HepG2 (cell line): ENCODE data around the gene WNT9A. TPM values are rescaled to one million over a fixed set of nuclear protein-coding genes. Genes with fewer than 3 reads are reported as not detected.
A peak's percentile ranks its signal among the peaks of the same experiment; 100 is the strongest.

Source experiments
- ATAC-seq: fragments of 200-7000 bp; cut with Tn5 transposase; 3 replicates; pipeline ENCODE4 v1.9.1; 2020; ENCODE audit warnings: mild to moderate bottlenecking, moderate library complexity
- BruUV-seq: library from RNA; stranded (reverse); fragments of 400-500 nt; replicated peaks from 2 replicates; lab custom pipeline; 2021; lab: Mats Ljungman, UMichigan
- CTCF ChIA-PET: fragments of 300-600 bp; formaldehyde crosslinking; extraction: SDS; loops from one replicate; lab custom pipeline; 2021; ENCODE audit warnings: low total read pairs, inconsistent platforms, low intra/inter-chr PET ratio; lab: Yijun Ruan, JAX
- POLR2A ChIA-PET: fragments of 350-600 bp; sonication (Branson Sonifier 250); formaldehyde crosslinking; loops from one replicate; lab custom pipeline; 2020; ENCODE audit warnings: antibody characterized with exemption, inconsistent platforms; lab: Yijun Ruan, JAX
- DNase-seq: peaks from one replicate; pipeline ENCODE4 v3.0.0-alpha.2; 2015; ENCODE audit warnings: low spot score
- FAIRE-seq: peaks from 3 replicates; lab custom pipeline; 2011; peaks lifted over from hg19 to GRCh38; lab: Jason Lieb, UNC
- H2AFZ ChIP-seq: one replicate; pipeline ENCODE4 v1.6.1; 2011; ENCODE audit warnings: low read length, inconsistent platforms
- H3K27ac ChIP-seq: fragments of 300-600 bp; 3 replicates; pipeline ENCODE4 v1.8.0; 2011; ENCODE audit warnings: mixed run types, mild to moderate bottlenecking, mixed read lengths, low read length, inconsistent platforms; ENCODE audit not compliant: insufficient read depth; ENCODE audit errors: extremely low read length
- H3K27me3 ChIP-seq, 2 experiments: fragments of 200-600 bp in 1 of 2; 2 replicates in 1 of 2; 3 replicates in 1 of 2; pipeline versions ENCODE4 v1.6.0 to v1.8.0; 2011; ENCODE audit warnings: low read length in 2 of 2, mild to moderate bottlenecking in 2 of 2, moderate library complexity in 2 of 2, inconsistent platforms in 1 of 2; ENCODE audit not compliant: insufficient read depth in 2 of 2, control insufficient read depth in 1 of 2
- H3K36me3 ChIP-seq, 2 experiments: fragments of 200-600 bp in 1 of 2; replicated peaks in 1 of 2; 2 replicates in 1 of 2; 3 replicates in 1 of 2; pipeline versions ENCODE4 v1.5.1 to v1.8.0; 2011; ENCODE audit warnings: low read length in 2 of 2, inconsistent platforms in 1 of 2; ENCODE audit not compliant: insufficient read depth in 2 of 2, control insufficient read depth in 1 of 2
- H3K4me1 ChIP-seq: 2 replicates; pipeline ENCODE4 v1.5.1; 2012; ENCODE audit warnings: low read length, inconsistent platforms; ENCODE audit not compliant: insufficient read depth
- H3K4me2 ChIP-seq: 2 replicates; pipeline ENCODE4 v1.6.0; 2011; ENCODE audit warnings: low read depth, low read length, inconsistent platforms
- H3K4me3 ChIP-seq, 3 experiments: fragments of 200-600 bp in 1 of 3; sonication (generic), shearing (Covaris generic) in 1 of 3; replicated peaks in 1 of 3; 2 replicates each; pipeline ENCODE4 v1.5.1; 2011 to 2016; ENCODE audit warnings: low read length in 3 of 3, inconsistent platforms in 2 of 3, low read depth in 2 of 3, mild to moderate bottlenecking in 2 of 3, control low read depth in 1 of 3, mixed read lengths in 1 of 3; ENCODE audit not compliant: insufficient read depth in 1 of 3
- H3K79me2 ChIP-seq: one replicate; pipeline ENCODE4 v1.6.1; 2011; ENCODE audit warnings: low read length, inconsistent platforms; ENCODE audit not compliant: insufficient read depth
- H3K9ac ChIP-seq: 2 replicates; pipeline ENCODE4 v1.6.0; 2011; ENCODE audit warnings: mild to moderate bottlenecking, low read depth, low read length, inconsistent platforms; ENCODE audit not compliant: insufficient read depth
- H3K9me3 ChIP-seq: 2 replicates; pipeline ENCODE4 v1.5.1; 2012; ENCODE audit warnings: mild to moderate bottlenecking, low read length
- H4K20me1 ChIP-seq: 2 replicates; pipeline ENCODE4 v1.6.0; 2011; ENCODE audit warnings: inconsistent platforms, mild to moderate bottlenecking, low read length, moderate library complexity; ENCODE audit not compliant: insufficient read depth
- ATRX ChIP-seq: sonication (generic); formaldehyde crosslinking; IDR thresholded peaks from 2 replicates; pipeline ENCODE4 v1.4.0; 2020; ENCODE audit warnings: missing genetic modification reagents, borderline replicate concordance
- CREB1 ChIP-seq, 2 experiments: fragments of 450-650 bp in 1 of 2; IDR thresholded peaks; 2 replicates each; pipeline ENCODE4 v1.6.1; 2016 to 2017; ENCODE audit warnings: control low read depth in 1 of 2, mild to moderate bottlenecking in 1 of 2, missing compliant biosample characterization in 1 of 2, missing genetic modification characterization in 1 of 2
- FLYWCH1 ChIP-seq: sonication (generic); formaldehyde crosslinking; IDR thresholded peaks from 2 replicates; pipeline ENCODE4 v1.8.1; 2023; ENCODE audit warnings: mild to moderate bottlenecking, missing genetic modification reagents
- FOSL1 ChIP-seq: sonication (generic); formaldehyde crosslinking; IDR thresholded peaks from 2 replicates; pipeline ENCODE4 v1.9.0; 2021; ENCODE audit warnings: missing genetic modification reagents, borderline replicate concordance
- FOSL2 ChIP-seq: sonication (generic); formaldehyde crosslinking; IDR thresholded peaks from 2 replicates; pipeline ENCODE4 v1.4.0; 2020; ENCODE audit warnings: missing genetic modification reagents
- MAFK ChIP-seq, 2 experiments: IDR thresholded peaks in 1 of 2; conservative IDR thresholded peaks in 1 of 2; 2 replicates each; pipeline ENCODE4 v1.6.1; 2011; ENCODE audit warnings: improper control_type of control experiment in 2 of 2, low read length in 2 of 2
- NR2F1 ChIP-seq, 2 experiments: fragments of 450-650 bp in 1 of 2; formaldehyde crosslinking in 1 of 2; IDR thresholded peaks; 2 replicates each; pipeline versions ENCODE4 v1.5.0 to v1.6.1; 2016 to 2020; ENCODE audit warnings: mild to moderate bottlenecking in 1 of 2, missing compliant biosample characterization in 1 of 2, missing genetic modification reagents in 1 of 2, moderate library complexity in 1 of 2
- SKI ChIP-seq: fragments of 450-650 bp; IDR thresholded peaks from one replicate; pipeline ENCODE4 v1.6.1; 2018; ENCODE audit warnings: mild to moderate bottlenecking; ENCODE audit not compliant: partially characterized antibody
- ZNF446 ChIP-seq: sonication (generic); formaldehyde crosslinking; IDR thresholded peaks from 2 replicates; pipeline ENCODE4 v1.5.0; 2020; ENCODE audit warnings: mild to moderate bottlenecking, missing genetic modification reagents
- WGBS: methylation state at CpG from one replicate; pipeline ENCODE4 v1.1.6; 2017; ENCODE audit warnings: low lambda C conversion rate; 5-methylcytosine and 5-hydroxymethylcytosine counted together
- in situ Hi-C: cut with HindIII; loops from 2 replicates; pipeline ENCODE4 v1.10.0; 2017; ENCODE audit warnings: low pct_unique_long_range_greater_than_20kb; ENCODE audit not compliant: extremely low pct_ligation_motif_present
- intact Hi-C: fragments of 100-400 bp; cut with micrococcal nuclease; formaldehyde crosslinking; loops from one replicate; pipeline ENCODE4 v1.10.0; 2022; ENCODE audit not compliant: unreplicated experiment
- polyA plus RNA-seq, 8 experiments: library from polyadenylated mRNA; depleted of rRNA in 3 of 8; stranded (reverse) in 7 of 8; unstranded in 1 of 8; fragments of >200 nt; fragmentation: Illumina TruSeq in 4 of 8; extraction: Trizol in 4 of 8; gene quantifications; 2 replicates each; pipeline versions ENCODE4 v1.2.1 to v1.2.3, GENCODE V29; 2011 to 2016; ENCODE audit warnings: low read depth in 4 of 8, missing spikeins in 1 of 8, mixed read lengths in 1 of 8; ENCODE audit not compliant: insufficient read depth in 1 of 8
- total RNA-seq, 5 experiments: library from RNA; depleted of rRNA; stranded (reverse); fragments of >200 nt; fragmentation: Illumina TruSeq; extraction: Trizol; gene quantifications; 2 replicates each; pipeline ENCODE4 v1.2.3, GENCODE V29; 2016; ENCODE audit warnings: low read depth in 1 of 5
- TF ChIP-seq, protein P1 (sequence below): sonication (generic); formaldehyde crosslinking; IDR thresholded peaks from 2 replicates; pipeline ENCODE4 v1.4.0; 2020; ENCODE audit warnings: mild to moderate bottlenecking, missing genetic modification reagents

Gene WNT9A
- total and polyA plus RNA-seq, 2 of the 13 experiments (the other 11 are each of a cell fraction or from before 2014, with no cell fraction given) = 0.04 TPM; not detected in 1

DNA sequence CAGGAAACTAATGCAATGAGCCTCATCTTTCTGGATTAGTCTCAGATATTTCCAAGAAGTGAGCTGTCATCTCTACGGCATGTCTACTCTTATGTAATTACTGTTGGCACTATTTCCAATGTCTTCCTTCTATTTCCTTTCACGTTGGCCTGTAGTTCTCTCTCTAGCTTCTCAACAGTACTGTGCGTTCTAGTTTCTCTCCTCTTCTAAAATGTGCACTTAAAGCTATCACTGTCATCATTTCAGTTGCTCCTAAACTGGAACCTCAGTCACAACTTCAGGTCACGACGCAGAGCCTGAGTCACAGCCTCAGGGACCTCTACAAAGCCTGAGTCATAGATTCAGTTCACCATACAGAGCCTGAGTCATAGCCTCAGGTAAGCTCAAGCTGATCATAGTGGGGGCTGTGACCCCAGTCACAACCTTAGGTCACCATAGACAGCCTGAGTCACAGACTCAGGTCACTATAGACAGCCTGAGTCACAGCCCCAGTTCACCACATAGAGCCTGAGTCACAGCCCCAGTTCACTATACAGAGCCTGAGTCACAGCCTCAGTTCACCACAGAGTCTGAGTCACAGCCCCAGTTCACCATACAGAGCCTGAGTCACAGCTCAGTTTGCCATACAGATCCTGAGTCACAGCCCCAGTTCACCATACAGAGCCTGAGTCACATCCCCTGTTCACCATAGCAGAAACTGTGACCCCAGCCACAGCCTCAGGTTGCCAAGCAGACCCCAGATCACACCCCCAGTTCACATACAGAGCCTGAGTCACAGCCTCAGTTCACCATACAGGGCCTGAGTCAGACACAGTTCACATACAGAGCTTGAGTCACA is 13.0 kb downstream of the WNT9A start:
- H3K79me2 ChIP-seq = no peaks in the 10 kb centered on the region
- no peak overlapping the region for H3K9ac ChIP-seq
- H3K4me2 ChIP-seq = no peak overlapping the region
- no peak for FAIRE-seq
- H3K27ac ChIP-seq = no peak overlapping the region
- TF ChIP-seq FOSL1 (CRISPR knock-in tag) (0 out of 2 replicates have a peak, but pooled peaks have one; percentile 42), FOSL2 (CRISPR knock-in tag) (peak; percentile 83), ATRX (CRISPR knock-in tag) (no peak), ZNF446 (CRISPR knock-in tag) (peak; percentile 62; the same call in 1 of the 2 replicates), SKI (peak; percentile 23), NR2F1 (CRISPR knock-in tag; IDR thresholded peaks at IDR 0.05) (peak in 1 of 2 experiments; percentile 36; a peak in 2 of 4 replicates), FLYWCH1 (CRISPR knock-in tag) (no peak), MAFK (conservative IDR thresholded peaks at IDR 0.05 in 1 of 2, IDR thresholded peaks at IDR 0.05 in 1 of 2; ENCODE audit: low read length in 2 of 2) (0 out of 4 replicates have a peak, but pooled peaks of 1 of the 2 experiments have one; percentile 14), CREB1 (IDR thresholded peaks at IDR 0.05) (peak; percentile 24; the same call in 1 of the 2 replicates), CREB1 (CRISPR knock-in tag; IDR thresholded peaks at IDR 0.05) (no peak)
- TF ChIP-seq, protein P1, sequence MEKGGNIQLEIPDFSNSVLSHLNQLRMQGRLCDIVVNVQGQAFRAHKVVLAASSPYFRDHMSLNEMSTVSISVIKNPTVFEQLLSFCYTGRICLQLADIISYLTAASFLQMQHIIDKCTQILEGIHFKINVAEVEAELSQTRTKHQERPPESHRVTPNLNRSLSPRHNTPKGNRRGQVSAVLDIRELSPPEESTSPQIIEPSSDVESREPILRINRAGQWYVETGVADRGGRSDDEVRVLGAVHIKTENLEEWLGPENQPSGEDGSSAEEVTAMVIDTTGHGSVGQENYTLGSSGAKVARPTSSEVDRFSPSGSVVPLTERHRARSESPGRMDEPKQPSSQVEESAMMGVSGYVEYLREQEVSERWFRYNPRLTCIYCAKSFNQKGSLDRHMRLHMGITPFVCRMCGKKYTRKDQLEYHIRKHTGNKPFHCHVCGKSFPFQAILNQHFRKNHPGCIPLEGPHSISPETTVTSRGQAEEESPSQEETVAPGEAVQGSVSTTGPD (CRISPR knock-in tag) = peak; percentile 74; the same call in 1 of the 2 replicates
- DNase-seq = peak; percentile 27
- ChIA-PET POLR2A (no interaction called here), CTCF (no interaction called here)
- WGBS = 4% methylated on average over 5 of the region's 5 CpGs
- in situ Hi-C loops = no loop called here
- H3K4me3 ChIP-seq = no peak overlapping the region
- no peaks in the 10 kb centered on the region for H3K4me1 ChIP-seq
- BruUV-seq = no TSS peak
- H3K36me3 ChIP-seq = no peaks in the 10 kb centered on the region
- no peaks in the 10 kb centered on the region for H3K9me3 ChIP-seq
- intact Hi-C loops = no loop called here
- peak; percentile 30; the same call in 1 of the 3 replicates for ATAC-seq
- H2AFZ ChIP-seq = no peak overlapping the region
- H3K27me3 ChIP-seq = peaks cover 7 to 48% of the 10 kb centered on the region in 2 experiments; a peak in 4 of 5 replicates
- H4K20me1 ChIP-seq = no peaks in the 10 kb centered on the region
